ENCODE data around the gene PREX1.

PREX1 gene

GRCh38 chr20:48644286-48644828, 183.4 kb downstream of the PREX1 start:
- ATAC-seq (ENCODE audit: low read depth): peak; percentile 15; the same call in 1 of the 3 replicates
- no peak overlapping the region for H3K27ac ChIP-seq (ENCODE audit: poor library complexity, severe bottlenecking)
- TF ChIP-seq, protein P1, sequence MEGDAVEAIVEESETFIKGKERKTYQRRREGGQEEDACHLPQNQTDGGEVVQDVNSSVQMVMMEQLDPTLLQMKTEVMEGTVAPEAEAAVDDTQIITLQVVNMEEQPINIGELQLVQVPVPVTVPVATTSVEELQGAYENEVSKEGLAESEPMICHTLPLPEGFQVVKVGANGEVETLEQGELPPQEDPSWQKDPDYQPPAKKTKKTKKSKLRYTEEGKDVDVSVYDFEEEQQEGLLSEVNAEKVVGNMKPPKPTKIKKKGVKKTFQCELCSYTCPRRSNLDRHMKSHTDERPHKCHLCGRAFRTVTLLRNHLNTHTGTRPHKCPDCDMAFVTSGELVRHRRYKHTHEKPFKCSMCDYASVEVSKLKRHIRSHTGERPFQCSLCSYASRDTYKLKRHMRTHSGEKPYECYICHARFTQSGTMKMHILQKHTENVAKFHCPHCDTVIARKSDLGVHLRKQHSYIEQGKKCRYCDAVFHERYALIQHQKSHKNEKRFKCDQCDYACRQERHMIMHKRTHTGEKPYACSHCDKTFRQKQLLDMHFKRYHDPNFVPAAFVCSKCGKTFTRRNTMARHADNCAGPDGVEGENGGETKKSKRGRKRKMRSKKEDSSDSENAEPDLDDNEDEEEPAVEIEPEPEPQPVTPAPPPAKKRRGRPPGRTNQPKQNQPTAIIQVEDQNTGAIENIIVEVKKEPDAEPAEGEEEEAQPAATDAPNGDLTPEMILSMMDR (IDR thresholded peaks at IDR 0.05; ENCODE audit: poor library complexity, severe bottlenecking): no peak

GRCh38 chr20:48642105-48642880, 185.5 kb downstream of the PREX1 start:
- Histone ChIP-seq H3K4me1 (ENCODE audit: insufficient read depth, poor library complexity, severe bottlenecking) (no peaks in the 10 kb centered on the region), H3K27ac (ENCODE audit: poor library complexity, severe bottlenecking) (no peak overlapping the region), H3K4me3 (ENCODE audit: severe bottlenecking) (no peak overlapping the region), H3K9me3 (ENCODE audit: severe bottlenecking) (no peaks in the 10 kb centered on the region), H3K36me3 (ENCODE audit: low read depth) (no peaks in the 10 kb centered on the region), H3K27me3 (ENCODE audit: insufficient read depth, poor library complexity, severe bottlenecking) (no peaks in the 10 kb centered on the region)
- DNase-seq (ENCODE audit: low spot score): no peak
- ATAC-seq (ENCODE audit: low read depth): no peak
- TF ChIP-seq, protein P1 (IDR thresholded peaks at IDR 0.05; ENCODE audit: poor library complexity, severe bottlenecking): no peak

More at GRCh38 chr20:48644286-48644828, 183.4 kb downstream of the PREX1 start:
- H3K4me3 ChIP-seq (ENCODE audit: severe bottlenecking): no peak overlapping the region
- no peaks in the 10 kb centered on the region for H3K9me3 ChIP-seq (ENCODE audit: severe bottlenecking)
- H3K36me3 ChIP-seq (ENCODE audit: low read depth): no peaks in the 10 kb centered on the region
- no peak for DNase-seq (ENCODE audit: low spot score)
- no peaks in the 10 kb centered on the region for H3K4me1 ChIP-seq (ENCODE audit: insufficient read depth, poor library complexity, severe bottlenecking)
- no peaks in the 10 kb centered on the region for H3K27me3 ChIP-seq (ENCODE audit: insufficient read depth, poor library complexity, severe bottlenecking)

- TF ChIP-seq, protein P1 (IDR thresholded peaks at IDR 0.05; ENCODE audit: poor library complexity, severe bottlenecking): no peak
- Histone ChIP-seq H3K4me1 (ENCODE audit: insufficient read depth, poor library complexity, severe bottlenecking) (no peaks in the 10 kb centered on the region), H3K27me3 (ENCODE audit: insufficient read depth, poor library complexity, severe bottlenecking) (no peaks in the 10 kb centered on the region), H3K9me3 (ENCODE audit: severe bottlenecking) (no peaks in the 10 kb centered on the region), H3K27ac (ENCODE audit: poor library complexity, severe bottlenecking) (no peak overlapping the region), H3K36me3 (ENCODE audit: low read depth) (no peaks in the 10 kb centered on the region), H3K4me3 (ENCODE audit: severe bottlenecking) (no peak overlapping the region)
- DNase-seq (ENCODE audit: low spot score) (no peak), ATAC-seq (ENCODE audit: low read depth) (no peak)
Observed at GRCh38 chr20:48640871-48641270, 186.9 kb downstream of the PREX1 start.

- H3K9me3 ChIP-seq (ENCODE audit: severe bottlenecking): no peaks in the 10 kb centered on the region
- no peak overlapping the region for H3K27ac ChIP-seq (ENCODE audit: poor library complexity, severe bottlenecking)
- H3K36me3 ChIP-seq (ENCODE audit: low read depth): no peaks in the 10 kb centered on the region
- ATAC-seq (ENCODE audit: low read depth) (no peak), DNase-seq (ENCODE audit: low spot score) (no peak)
- TF ChIP-seq, protein P1 (IDR thresholded peaks at IDR 0.05; ENCODE audit: poor library complexity, severe bottlenecking): no peak
- H3K27me3 ChIP-seq (ENCODE audit: insufficient read depth, poor library complexity, severe bottlenecking): no peaks in the 10 kb centered on the region
- no peaks in the 10 kb centered on the region for H3K4me1 ChIP-seq (ENCODE audit: insufficient read depth, poor library complexity, severe bottlenecking)
- H3K4me3 ChIP-seq (ENCODE audit: severe bottlenecking): no peak overlapping the region
Observed at GRCh38 chr20:48639899-48640298, 187.9 kb downstream of the PREX1 start.

- Histone ChIP-seq H3K27ac (ENCODE audit: poor library complexity, severe bottlenecking) (no peak overlapping the region), H3K27me3 (ENCODE audit: insufficient read depth, poor library complexity, severe bottlenecking) (no peaks in the 10 kb centered on the region), H3K36me3 (ENCODE audit: low read depth) (no peaks in the 10 kb centered on the region), H3K4me3 (ENCODE audit: severe bottlenecking) (no peak overlapping the region), H3K4me1 (ENCODE audit: insufficient read depth, poor library complexity, severe bottlenecking) (no peaks in the 10 kb centered on the region), H3K9me3 (ENCODE audit: severe bottlenecking) (no peaks in the 10 kb centered on the region)
- DNase-seq (ENCODE audit: low spot score): peak; percentile 88
- peak; percentile 52 for ATAC-seq (ENCODE audit: low read depth)
- TF ChIP-seq, protein P1 (IDR thresholded peaks at IDR 0.05; ENCODE audit: poor library complexity, severe bottlenecking): no peak
Observed at GRCh38 chr20:48638546-48638945, 189.3 kb downstream of the PREX1 start.
